H1 (cell line): Measurements from ENCODE around the gene HNRNPA3. TPM values are rescaled to one million over a fixed set of nuclear protein-coding genes. Genes with fewer than 3 reads are reported as not detected.

ENCODE experiments used
- CTCF ChIA-PET: fragments of 300-600 bp; sonication (Branson Sonifier 250); formaldehyde crosslinking; loops from one replicate; lab custom pipeline; 2021; ENCODE audit not compliant: partially characterized antibody; lab: Charles Lee
- POLR2A ChIA-PET: fragments of 300-600 bp; sonication (Branson Sonifier 250); formaldehyde crosslinking; loops from one replicate; lab custom pipeline; 2021; ENCODE audit warnings: inconsistent platforms; ENCODE audit not compliant: partially characterized antibody; lab: Charles Lee
- DNase-seq, 2 experiments: peaks; one replicate each; pipeline versions ENCODE4 v3.0.0 to v3.0.0-alpha.2; 2010 to 2022; ENCODE audit warnings: low spot score in 2 of 2, low read depth in 1 of 2, mixed read lengths in 1 of 2
- FAIRE-seq: peaks from 2 replicates; lab custom pipeline; 2011; peaks lifted over from hg19 to GRCh38; lab: Jason Lieb, UNC
- H2AFZ ChIP-seq: 2 replicates; pipeline ENCODE4 v1.8.1; 2012; ENCODE audit warnings: low read length, inconsistent platforms
- H2AK5ac ChIP-seq: 2 replicates; pipeline ENCODE4 v1.6.1; 2013; ENCODE audit warnings: low read depth, low read length
- H2BK120ac ChIP-seq: replicated peaks from 2 replicates; pipeline ENCODE3; 2013; ENCODE audit warnings: low read depth, low read length, inconsistent platforms
- H2BK12ac ChIP-seq: 2 replicates; pipeline ENCODE4 v1.6.1; 2013; ENCODE audit warnings: low read depth, low read length
- H2BK15ac ChIP-seq: 2 replicates; pipeline ENCODE4 v1.6.1; 2013; ENCODE audit warnings: low read length
- H2BK20ac ChIP-seq: 2 replicates; pipeline ENCODE4 v1.6.1; 2013; ENCODE audit warnings: low read length
- H2BK5ac ChIP-seq: 2 replicates; pipeline ENCODE4 v1.6.1; 2013; ENCODE audit warnings: low read depth, low read length
- H3K14ac ChIP-seq: 2 replicates; pipeline ENCODE4 v1.6.1; 2013; ENCODE audit warnings: inconsistent platforms; ENCODE audit not compliant: insufficient read length
- H3K18ac ChIP-seq: 2 replicates; pipeline ENCODE4 v1.6.1; 2013; ENCODE audit warnings: low read length; ENCODE audit errors: extremely low read depth
- H3K23ac ChIP-seq: 2 replicates; pipeline ENCODE4 v1.6.1; 2013; ENCODE audit warnings: inconsistent platforms; ENCODE audit not compliant: insufficient read length
- H3K23me2 ChIP-seq: 2 replicates; pipeline ENCODE4 v1.6.1; 2013; ENCODE audit warnings: low read depth, low read length
- H3K27ac ChIP-seq: 2 replicates; pipeline ENCODE4 v1.6.1; 2011; ENCODE audit warnings: low read depth, low read length, inconsistent platforms
- H3K27me3 ChIP-seq, 4 experiments: replicated peaks in 1 of 4; 1 replicate in 1 of 4; 2 replicates in 3 of 4; pipeline versions ENCODE4 v1.6.1 to v1.8.1; 2011 to 2013; ENCODE audit warnings: low read length in 3 of 4, mild to moderate bottlenecking in 3 of 4, inconsistent platforms in 2 of 4, mixed read lengths in 2 of 4, moderate library complexity in 1 of 4; ENCODE audit not compliant: control insufficient read depth in 3 of 4, insufficient read depth in 3 of 4; ENCODE audit errors: extremely low read depth in 1 of 4
- H3K36me3 ChIP-seq, 4 experiments: 2 replicates each; pipeline versions ENCODE4 v1.6.1 to v1.8.1; 2011 to 2013; ENCODE audit warnings: mild to moderate bottlenecking in 4 of 4, low read length in 3 of 4, moderate library complexity in 2 of 4, control low read depth in 1 of 4, inconsistent platforms in 1 of 4; ENCODE audit not compliant: insufficient read depth in 4 of 4, control insufficient read depth in 2 of 4
- H3K4ac ChIP-seq: replicated peaks from 2 replicates; pipeline ENCODE3; 2013; ENCODE audit warnings: low read length, low read depth, mixed read lengths, inconsistent platforms; ENCODE audit not compliant: insufficient read length
- H3K4me1 ChIP-seq, 4 experiments: replicated peaks in 1 of 4; 1 replicate in 1 of 4; 2 replicates in 3 of 4; pipeline versions ENCODE4 v1.6.1 to v1.8.1; 2011 to 2013; ENCODE audit warnings: low read length in 3 of 4, inconsistent platforms in 2 of 4, mixed read lengths in 1 of 4; ENCODE audit not compliant: insufficient read depth in 4 of 4, control insufficient read depth in 3 of 4
- H3K4me2 ChIP-seq, 2 experiments: 2 replicates each; pipeline versions ENCODE4 v1.6.1 to v1.8.1; 2011 to 2013; ENCODE audit warnings: low read depth in 2 of 2, low read length in 2 of 2, control low read depth in 1 of 2, inconsistent platforms in 1 of 2, mild to moderate bottlenecking in 1 of 2; ENCODE audit not compliant: insufficient read depth in 1 of 2
- H3K4me3 ChIP-seq, 4 experiments: fragments of 200-600, 300-600 bp in 1 of 4; sonication (generic), shearing (Covaris generic), sonication (Bioruptor Twin) in 1 of 4; 2 replicates each; pipeline versions ENCODE4 v1.5.1 to v1.8.1; 2011 to 2016; ENCODE audit warnings: low read length in 4 of 4, low read depth in 3 of 4, control low read depth in 2 of 4, inconsistent platforms in 2 of 4, mild to moderate bottlenecking in 2 of 4, mixed read lengths in 1 of 4, moderate library complexity in 1 of 4; ENCODE audit not compliant: insufficient read depth in 2 of 4; ENCODE audit errors: extremely low read depth in 1 of 4
- H3K56ac ChIP-seq: replicated peaks from 2 replicates; pipeline ENCODE3; 2013; ENCODE audit warnings: low read depth, mild to moderate bottlenecking, mixed read lengths, low read length, inconsistent platforms; ENCODE audit not compliant: insufficient read length
- H3K79me1 ChIP-seq: 2 replicates; pipeline ENCODE4 v1.6.1; 2013; ENCODE audit warnings: low read depth, low read length, control low read depth
- H3K79me2 ChIP-seq, 2 experiments: 2 replicates each; pipeline versions ENCODE4 v1.6.1 to v1.8.1; 2012 to 2013; ENCODE audit warnings: low read length in 2 of 2, mild to moderate bottlenecking in 2 of 2, inconsistent platforms in 1 of 2; ENCODE audit not compliant: insufficient read depth in 2 of 2, control insufficient read depth in 1 of 2
- H3K9ac ChIP-seq, 4 experiments: replicated peaks in 1 of 4; 1 replicate in 1 of 4; 2 replicates in 3 of 4; pipeline versions ENCODE4 v1.6.1 to v1.8.1; 2011 to 2013; ENCODE audit warnings: low read depth in 3 of 4, low read length in 3 of 4, control low read depth in 2 of 4, mild to moderate bottlenecking in 2 of 4, moderate library complexity in 2 of 4, inconsistent platforms in 1 of 4; ENCODE audit errors: extremely low read depth in 1 of 4
- H3K9me3 ChIP-seq, 2 experiments: 2 replicates each; pipeline versions ENCODE4 v1.6.1 to v1.8.1; 2012 to 2013; ENCODE audit warnings: mild to moderate bottlenecking in 2 of 2, moderate library complexity in 2 of 2, control low read depth in 1 of 2, inconsistent platforms in 1 of 2, low read depth in 1 of 2, low read length in 1 of 2, mixed read lengths in 1 of 2; ENCODE audit not compliant: insufficient read depth in 2 of 2
- H4K20me1 ChIP-seq, 2 experiments: replicated peaks in 1 of 2; 2 replicates each; pipeline versions ENCODE3 to v1.8.1; 2011 to 2013; ENCODE audit warnings: inconsistent platforms in 2 of 2, low read length in 2 of 2, mild to moderate bottlenecking in 1 of 2; ENCODE audit not compliant: insufficient read depth in 2 of 2, control insufficient read depth in 1 of 2
- H4K5ac ChIP-seq: 2 replicates; pipeline ENCODE4 v1.6.1; 2013; ENCODE audit warnings: low read length, low read depth, mixed read lengths, inconsistent platforms; ENCODE audit not compliant: insufficient read length
- H4K8ac ChIP-seq: 2 replicates; pipeline ENCODE4 v1.8.0; 2013; ENCODE audit warnings: mild to moderate bottlenecking, moderate library complexity, low read length, inconsistent platforms; ENCODE audit not compliant: insufficient read depth; ENCODE audit errors: extremely low read depth
- H4K91ac ChIP-seq: replicated peaks from 2 replicates; pipeline ENCODE3; 2013; ENCODE audit warnings: low read length, mixed read lengths, inconsistent platforms; ENCODE audit not compliant: insufficient read length
- ATF2 ChIP-seq: IDR thresholded peaks from 2 replicates; pipeline ENCODE4 v1.6.1; 2012; ENCODE audit warnings: low read length, inconsistent platforms
- CHD2 ChIP-seq: IDR thresholded peaks from 2 replicates; pipeline ENCODE4 v1.6.1; 2012; ENCODE audit warnings: low read length, improper control_type of control experiment
- CTCF ChIP-seq, 3 experiments: IDR thresholded peaks; 1 replicate in 2 of 3; 2 replicates in 1 of 3; pipeline versions ENCODE4 v1.5.1 to v1.6.1; 2011; ENCODE audit warnings: low read length in 3 of 3, mild to moderate bottlenecking in 3 of 3, inconsistent platforms in 2 of 3, low read depth in 1 of 3, moderate library complexity in 1 of 3; ENCODE audit not compliant: insufficient read depth in 1 of 3; ENCODE audit errors: control extremely low read depth in 1 of 3
- TCF12 ChIP-seq: IDR thresholded peaks from 2 replicates; pipeline ENCODE4 v1.6.1; 2011; ENCODE audit warnings: low read depth, mild to moderate bottlenecking, low read length
- USF2 ChIP-seq: IDR thresholded peaks from 2 replicates; pipeline ENCODE4 v1.6.1; 2011; ENCODE audit warnings: low read length, improper control_type of control experiment
- WGBS, 2 experiments: shearing (Covaris generic) in 1 of 2; methylation state at CpG; one replicate each; pipeline versions ENCODE4 v1.1.6 to v1.1.7; 2013 to 2015; ENCODE audit warnings: low lambda C conversion rate in 2 of 2, mixed read lengths in 2 of 2, inconsistent platforms in 1 of 2, low coverage in 1 of 2, missing lambda C conversion rate in 1 of 2; ENCODE audit not compliant: insufficient replicate concordance in 2 of 2, insufficient coverage in 1 of 2, insufficient read length in 1 of 2; ENCODE audit errors: extremely low coverage in 1 of 2, missing lambda C conversion rate in 1 of 2; 5-methylcytosine and 5-hydroxymethylcytosine counted together
- polyA plus RNA-seq, 7 experiments: library from polyadenylated mRNA; depleted of rRNA in 3 of 7; stranded (reverse) in 5 of 7; unstranded in 2 of 7; fragments of >200 nt in 5 of 7; fragments of 200-250 nt in 2 of 7; gene quantifications; 1 replicate in 5 of 7; 2 replicates in 1 of 7; 4 replicates in 1 of 7; pipeline versions ENCODE4 v1.2.1 to v1.2.3, GENCODE V29; 2011 to 2013; ENCODE audit warnings: missing spikeins in 2 of 7, mixed read lengths in 2 of 7
- total RNA-seq: library from RNA; stranded (reverse); fragmentation: NEBNext Ultra II Directional; extraction: Animal tissue kit (Norgen Biotek cat#: 25700); gene quantifications from 2 replicates; pipeline ENCODE4 v1.2.1, GENCODE V29; 2021

The HNRNPA3 gene
- total and polyA plus RNA-seq, 2 of the 8 experiments (the other 6 are each of a cell fraction or from before 2014, with no cell fraction given) = 66.1 to 408 TPM

- DNase-seq = no peak
Measured at GRCh38 chr2:177247693-177248262, 35.2 kb downstream of the HNRNPA3 start.

More at GRCh38 chr2:177247693-177248262, 35.2 kb downstream of the HNRNPA3 start:
- ChIA-PET POLR2A (interaction anchor here (0.9 to 10.4 kb wide), 7 partner anchors 9 to 36 kb away, joined by 3 to 74 read pairs (median 4); partner anchors contain the start of genes HNRNPA3 and NFE2L2), CTCF (interaction anchor here (0.7 to 1.3 kb wide), 5 partner anchors 16 to 511 kb away, joined by 3 to 5 read pairs (median 4); no protein-coding TSS in a partner anchor)
- Histone ChIP-seq H2AFZ (no peak overlapping the region), H3K27ac (no peak overlapping the region), H3K27me3 (no peaks in the 10 kb centered on the region), H4K91ac (no peak overlapping the region), H2BK5ac (no peak overlapping the region), H2BK15ac (no peak overlapping the region), H3K14ac (no peak overlapping the region), H3K4me1 (peaks cover 2 to 9% (median 5%) of the 10 kb centered on the region in 4 experiments; a peak in 5 of 7 replicates), H3K36me3 (no peaks in the 10 kb centered on the region), H4K8ac (no peak overlapping the region), H3K18ac (no peak overlapping the region), H4K5ac (no peak overlapping the region), H2BK20ac (0 out of 2 replicates have a peak overlapping the region, but pooled peaks have one; percentile 18), H3K23me2 (0 out of 2 replicates have a peak, but pooled peaks cover 1% of the 10 kb centered on the region), H3K9ac (no peak overlapping the region), H2BK120ac (no peak overlapping the region), H3K79me2 (peaks cover 7 to 90% of the 10 kb centered on the region in 2 experiments), H3K79me1 (peaks cover 15% of the 10 kb centered on the region), H3K9me3 (no peaks in the 10 kb centered on the region), H4K20me1 (peaks cover 5 to 12% of the 10 kb centered on the region in 2 experiments), H3K4ac (no peak overlapping the region), H2BK12ac (no peak overlapping the region), H3K4me3 (no peak overlapping the region), H2AK5ac (no peak overlapping the region), H3K56ac (no peak overlapping the region), H3K23ac (no peak overlapping the region), H3K4me2 (no peak overlapping the region)
- no peak for TF ChIP-seq CHD2
- no peak for TF ChIP-seq TCF12
- no peak for TF ChIP-seq USF2
- no peak for TF ChIP-seq CTCF (IDR thresholded peaks at IDR 0.05; ENCODE audit: control extremely low read depth in 1 of 3, insufficient read depth in 1 of 3, low read depth in 1 of 3, low read length in 3 of 3)
- TF ChIP-seq ATF2 = no peak
- no peak for FAIRE-seq
- 94% methylated on average over 6 of the region's 6 CpGs; no CpG with 5 or more reads in 1 of the 2 experiments for WGBS, 2 experiments
